Natural killer cell (primary cell): ENCODE data around the gene C1orf198. TPM values are rescaled to one million over a fixed set of nuclear protein-coding genes. Genes with fewer than 3 reads are reported as not detected.

Experiments used
- ATAC-seq, 3 donors: fragments of 150-1000 bp in 2 of 3; fragments of 200-7000 bp in 1 of 3; cut with Tn5 transposase; 1 replicate in 1 of 3; 2 replicates in 2 of 3; pipeline ENCODE4 v1.10.0; 2021; ENCODE audit warnings: mild to moderate bottlenecking in 2 of 3, moderate library complexity in 2 of 3
- DNase-seq, 2 donors: peaks; one replicate each; pipeline versions ENCODE4 v3.0.0 to v3.0.0-alpha.2; 2013 to 2021; ENCODE audit warnings: mixed read lengths in 1 of 2
- H3K27ac ChIP-seq: one replicate; pipeline ENCODE4 v1.5.1; 2013; ENCODE audit warnings: mild to moderate bottlenecking, low read length
- H3K27me3 ChIP-seq: one replicate; pipeline ENCODE4 v1.6.1; 2013; ENCODE audit warnings: low read length; ENCODE audit not compliant: control insufficient read depth, insufficient read depth
- H3K36me3 ChIP-seq: one replicate; pipeline ENCODE4 v1.6.1; 2013; ENCODE audit warnings: low read length; ENCODE audit not compliant: control insufficient read depth, insufficient read depth
- H3K4me1 ChIP-seq: one replicate; pipeline ENCODE4 v1.6.1; 2013; ENCODE audit warnings: low read length; ENCODE audit not compliant: control insufficient read depth, insufficient read depth
- H3K4me3 ChIP-seq: one replicate; pipeline ENCODE4 v1.5.1; 2013; ENCODE audit warnings: low read length
- H3K9me3 ChIP-seq: one replicate; pipeline ENCODE4 v1.6.1; 2013; ENCODE audit warnings: low read length; ENCODE audit not compliant: control insufficient read depth, insufficient read depth
- H3K27ac Mint-ChIP-seq, 2 donors: one replicate each; pipeline ENCODE4 v1.8.0; 2022; ENCODE audit warnings: mild to moderate bottlenecking in 2 of 2, mixed read lengths in 2 of 2, moderate library complexity in 1 of 2
- H3K27me3 Mint-ChIP-seq, 2 donors: one replicate each; pipeline ENCODE4 v1.8.0; 2022; ENCODE audit warnings: low read depth in 2 of 2, mixed read lengths in 2 of 2
- H3K36me3 Mint-ChIP-seq: one replicate; pipeline ENCODE4 v1.8.0; 2022; ENCODE audit warnings: mixed read lengths
- H3K4me1 Mint-ChIP-seq, 2 donors: one replicate each; pipeline ENCODE4 v1.8.0; 2022; ENCODE audit warnings: mixed read lengths in 2 of 2
- H3K4me3 Mint-ChIP-seq: one replicate; pipeline ENCODE4 v1.8.0; 2022; ENCODE audit warnings: mild to moderate bottlenecking, moderate library complexity, mixed read lengths
- H3K9me3 Mint-ChIP-seq, 2 donors: one replicate each; pipeline ENCODE4 v1.8.0; 2022; ENCODE audit warnings: mixed read lengths in 2 of 2
- WGBS: methylation state at CpG from one replicate; pipeline ENCODE4 v1.1.7; 2013; ENCODE audit warnings: missing lambda C conversion rate; ENCODE audit not compliant: insufficient coverage; 5-methylcytosine and 5-hydroxymethylcytosine counted together
- intact Hi-C: fragments of 100-400 bp; cut with micrococcal nuclease; formaldehyde crosslinking; loops from one replicate; pipeline ENCODE4 v1.14.2; 2022
- total RNA-seq, 4 donors: library from RNA; stranded (reverse); fragments of 120-200 nt in 1 of 4; gene quantifications; one replicate each; pipeline versions ENCODE4 v1.2.3 to v1.2.4, GENCODE V29; 2013 to 2022
- TF ChIP-seq, protein P1 (sequence below): fragments of 200-600 bp; IDR thresholded peaks from one replicate; pipeline ENCODE4 v1.8.0; 2022; ENCODE audit warnings: antibody characterized with exemption

Gene C1orf198
- total RNA-seq, 3 donors from 2014 or later (not counting 1 experiment from before 2014, with no cell fraction given): 2.4 to 3.2 (median 3.1) TPM

DNA sequence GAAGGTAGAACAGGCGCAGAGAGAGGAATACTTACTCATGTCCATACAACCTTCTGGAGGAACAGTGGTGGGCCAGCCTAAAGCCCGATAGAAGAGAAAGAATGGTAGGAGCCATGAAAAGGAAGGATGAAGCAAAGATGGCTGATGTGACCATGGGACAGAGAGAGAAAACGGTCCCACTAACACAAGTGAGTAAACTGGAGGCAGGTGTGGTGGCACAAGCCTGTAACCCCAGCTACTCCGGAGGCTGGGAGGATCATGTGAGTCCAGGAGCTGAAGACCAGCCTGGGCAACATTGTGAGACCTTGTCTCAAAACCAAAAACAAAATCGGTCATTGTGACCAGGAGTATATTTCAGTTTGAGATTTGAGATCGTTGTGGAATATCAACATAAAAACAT is 49.4 kb downstream of the C1orf198 start:
- peaks cover 16 to 21% of the 10 kb centered on the region in 2 donors for H3K27me3 Mint-ChIP-seq
- 89% methylated on average over 6 of the region's 6 CpGs for WGBS
- Histone ChIP-seq H3K4me3 (no peak overlapping the region), H3K9me3 (no peaks in the 10 kb centered on the region), H3K4me1 (no peaks in the 10 kb centered on the region), H3K27ac (no peak overlapping the region), H3K36me3 (no peaks in the 10 kb centered on the region), H3K27me3 (no peaks in the 10 kb centered on the region)
- H3K27ac Mint-ChIP-seq: no peak overlapping the region
- ATAC-seq: no peak
- no peaks in the 10 kb centered on the region for H3K9me3 Mint-ChIP-seq
- H3K4me3 Mint-ChIP-seq: no peak overlapping the region
- H3K36me3 Mint-ChIP-seq: no peaks in the 10 kb centered on the region
- TF ChIP-seq, protein P1, sequence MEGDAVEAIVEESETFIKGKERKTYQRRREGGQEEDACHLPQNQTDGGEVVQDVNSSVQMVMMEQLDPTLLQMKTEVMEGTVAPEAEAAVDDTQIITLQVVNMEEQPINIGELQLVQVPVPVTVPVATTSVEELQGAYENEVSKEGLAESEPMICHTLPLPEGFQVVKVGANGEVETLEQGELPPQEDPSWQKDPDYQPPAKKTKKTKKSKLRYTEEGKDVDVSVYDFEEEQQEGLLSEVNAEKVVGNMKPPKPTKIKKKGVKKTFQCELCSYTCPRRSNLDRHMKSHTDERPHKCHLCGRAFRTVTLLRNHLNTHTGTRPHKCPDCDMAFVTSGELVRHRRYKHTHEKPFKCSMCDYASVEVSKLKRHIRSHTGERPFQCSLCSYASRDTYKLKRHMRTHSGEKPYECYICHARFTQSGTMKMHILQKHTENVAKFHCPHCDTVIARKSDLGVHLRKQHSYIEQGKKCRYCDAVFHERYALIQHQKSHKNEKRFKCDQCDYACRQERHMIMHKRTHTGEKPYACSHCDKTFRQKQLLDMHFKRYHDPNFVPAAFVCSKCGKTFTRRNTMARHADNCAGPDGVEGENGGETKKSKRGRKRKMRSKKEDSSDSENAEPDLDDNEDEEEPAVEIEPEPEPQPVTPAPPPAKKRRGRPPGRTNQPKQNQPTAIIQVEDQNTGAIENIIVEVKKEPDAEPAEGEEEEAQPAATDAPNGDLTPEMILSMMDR: no peak
- no peaks in the 10 kb centered on the region for H3K4me1 Mint-ChIP-seq
- no peak for DNase-seq
- intact Hi-C loops: no loop called here

DNA sequence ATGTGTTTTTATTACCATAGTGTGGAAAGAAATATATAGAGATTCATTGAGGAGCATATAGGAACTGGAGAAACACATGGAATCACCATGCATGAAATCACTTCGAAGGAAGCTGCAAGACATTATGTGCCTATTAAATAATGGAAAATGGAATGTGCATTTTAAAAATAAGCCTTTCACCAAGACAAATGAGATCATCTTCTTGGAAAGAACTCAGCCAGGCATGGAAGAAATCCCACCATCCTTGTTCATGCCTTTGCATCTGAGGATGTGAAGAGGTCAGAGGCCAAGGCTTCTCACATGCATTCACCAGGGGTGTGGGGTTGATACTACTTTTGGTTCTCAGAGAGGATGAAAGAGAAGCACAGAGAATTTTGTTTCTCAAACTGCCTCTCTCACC is 50.0 kb downstream of the C1orf198 start:
- no peaks in the 10 kb centered on the region for H3K9me3 ChIP-seq
- ATAC-seq: no peak
- H3K4me3 Mint-ChIP-seq: no peak overlapping the region
- H3K4me1 Mint-ChIP-seq: no peaks in the 10 kb centered on the region
- intact Hi-C loops: no loop called here
- peaks cover 0 to under 1% of the 10 kb centered on the region in 2 donors for H3K9me3 Mint-ChIP-seq
- no peak overlapping the region for H3K27ac ChIP-seq
- no peak overlapping the region for H3K4me3 ChIP-seq
- H3K4me1 ChIP-seq: no peaks in the 10 kb centered on the region
- no peak overlapping the region for H3K27ac Mint-ChIP-seq
- TF ChIP-seq, protein P1: no peak
- no peak for DNase-seq
- 91% methylated on average over 1 of the region's 1 CpG for WGBS
- H3K36me3 Mint-ChIP-seq: no peaks in the 10 kb centered on the region
- peaks cover 17 to 21% of the 10 kb centered on the region in 2 donors for H3K27me3 Mint-ChIP-seq
- no peaks in the 10 kb centered on the region for H3K36me3 ChIP-seq
- H3K27me3 ChIP-seq: no peaks in the 10 kb centered on the region

DNA sequence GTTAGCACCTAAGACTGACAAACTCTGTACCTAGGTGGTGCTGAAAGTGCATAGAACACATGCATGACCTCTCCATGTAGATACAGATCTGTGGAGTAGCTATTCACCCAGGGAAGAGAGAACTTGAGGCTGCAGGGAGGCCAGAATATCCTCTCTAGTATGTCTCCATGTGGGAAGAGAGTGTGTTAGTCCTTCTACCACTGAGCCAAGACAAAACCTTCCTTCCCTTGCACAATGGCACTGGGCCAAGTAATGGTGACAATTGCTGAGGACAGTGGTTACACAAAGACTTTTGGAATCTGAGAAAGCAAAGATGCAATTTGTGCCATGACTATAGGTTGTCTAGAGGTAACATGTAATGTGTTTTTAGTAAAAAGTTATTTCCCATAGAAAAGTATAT is 52.3 kb downstream of the C1orf198 start:
- Mint-ChIP-seq H3K9me3 (peaks cover 2 to 12% of the 10 kb centered on the region in 2 donors), H3K27me3 (peaks cover 17 to 20% of the 10 kb centered on the region in 2 donors), H3K4me1 (no peaks in the 10 kb centered on the region), H3K36me3 (peaks cover 6% of the 10 kb centered on the region), H3K4me3 (no peak overlapping the region), H3K27ac (no peak overlapping the region)
- DNase-seq: no peak
- Histone ChIP-seq H3K9me3 (no peaks in the 10 kb centered on the region), H3K36me3 (no peaks in the 10 kb centered on the region), H3K4me3 (no peak overlapping the region), H3K27ac (no peak overlapping the region), H3K27me3 (no peaks in the 10 kb centered on the region), H3K4me1 (no peaks in the 10 kb centered on the region)
- intact Hi-C loops: no loop called here
- no peak for ATAC-seq
- TF ChIP-seq, protein P1: no peak

DNA sequence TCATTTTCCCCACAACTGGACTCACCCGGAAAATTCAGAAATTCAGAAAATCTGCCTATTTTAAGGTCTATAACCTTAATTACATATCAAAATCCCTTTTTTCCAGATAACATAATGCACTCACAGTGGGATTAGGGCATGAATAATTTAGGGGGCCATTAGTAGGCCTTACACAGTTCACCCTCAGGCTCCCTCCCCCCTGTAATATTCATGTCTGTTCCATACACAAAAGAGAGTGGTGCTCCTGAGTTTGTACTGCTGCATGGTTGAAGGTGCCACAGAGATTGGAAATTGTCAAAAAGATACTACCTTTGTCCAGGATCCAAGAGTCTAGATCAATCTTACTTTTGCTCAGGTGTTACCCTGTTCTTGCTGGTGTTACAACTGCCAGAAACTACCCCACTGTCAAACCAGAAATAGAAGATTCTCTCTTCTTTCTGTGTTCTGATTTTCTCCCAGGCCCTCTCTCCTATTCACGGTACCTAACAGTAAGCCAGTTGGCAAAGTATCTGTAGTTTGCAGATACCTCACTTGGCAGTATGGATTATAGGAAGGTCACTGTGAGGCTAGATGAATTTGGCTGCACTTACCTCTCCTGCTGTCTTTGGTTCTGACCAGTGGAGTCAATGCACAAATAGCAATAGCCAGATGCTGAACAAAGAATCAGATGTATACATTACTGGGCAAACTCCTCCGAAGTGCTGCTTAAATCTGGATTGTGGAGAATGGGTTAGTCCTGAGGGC is 53.2 kb downstream of the C1orf198 start:
- ATAC-seq (no peak), DNase-seq (no peak)
- no peaks in the 10 kb centered on the region for H3K4me1 Mint-ChIP-seq
- H3K27ac ChIP-seq: no peak overlapping the region
- H3K27ac Mint-ChIP-seq: no peak overlapping the region
- H3K4me1 ChIP-seq: no peaks in the 10 kb centered on the region
- peaks cover 2 to 12% of the 10 kb centered on the region in 2 donors for H3K9me3 Mint-ChIP-seq
- H3K9me3 ChIP-seq: no peaks in the 10 kb centered on the region
- WGBS: 94% methylated on average over 3 of the region's 3 CpGs
- peaks cover 14 to 15% of the 10 kb centered on the region in 2 donors for H3K27me3 Mint-ChIP-seq
- H3K4me3 Mint-ChIP-seq: no peak overlapping the region
- no peak overlapping the region for H3K4me3 ChIP-seq
- intact Hi-C loops: no loop called here
- TF ChIP-seq, protein P1: no peak
- peaks cover 6% of the 10 kb centered on the region for H3K36me3 Mint-ChIP-seq
- no peaks in the 10 kb centered on the region for H3K36me3 ChIP-seq
- no peaks in the 10 kb centered on the region for H3K27me3 ChIP-seq
